GM21576 (cell line): Measurements from ENCODE around the gene CD300E.

Experiments used
- ATAC-seq: cut with Tn5 transposase; IDR thresholded peaks from one replicate; pipeline ENCODE4 v1.9.1; 2021; ENCODE audit warnings: mild to moderate bottlenecking, moderate library complexity; ENCODE audit not compliant: unreplicated experiment

CD300E gene

GRCh38 chr17:74623693-74624093 is at the start of gene CD300E:
CD300E (minus strand) TSS chr17:74623738; CDS start chr17:74623621, 117 bp downstream.
- no peak for ATAC-seq

GRCh38 chr17:74671031-74671771 is 47.7 kb upstream of the CD300E start:
- ATAC-seq: no peak

- no peak for ATAC-seq
Measured at GRCh38 chr17:74670329-74670728, 46.8 kb upstream of the CD300E start.

- ATAC-seq: no peak
Measured at GRCh38 chr17:74663561-74663960, 40.0 kb upstream of the CD300E start.

- no peak for ATAC-seq
Measured at GRCh38 chr17:74659889-74660288, 36.4 kb upstream of the CD300E start.

GRCh38 chr17:74658620-74659019 is 35.1 kb upstream of the CD300E start:
- no peak for ATAC-seq

GRCh38 chr17:74654742-74655141 is 31.2 kb upstream of the CD300E start:
- no peak for ATAC-seq

GRCh38 chr17:74652020-74652419 is 28.5 kb upstream of the CD300E start:
- no peak for ATAC-seq

GRCh38 chr17:74649909-74650308 is 26.4 kb upstream of the CD300E start:
- no peak for ATAC-seq

- ATAC-seq: no peak
Measured at GRCh38 chr17:74647871-74648672, 24.5 kb upstream of the CD300E start.

- no peak for ATAC-seq
Measured at GRCh38 chr17:74646231-74646630, 22.7 kb upstream of the CD300E start.

- no peak for ATAC-seq
Measured at GRCh38 chr17:74645010-74645409, 21.5 kb upstream of the CD300E start.

- ATAC-seq: no peak
Measured at GRCh38 chr17:74644419-74644818, 20.9 kb upstream of the CD300E start.

- ATAC-seq: no peak
Measured at GRCh38 chr17:74643826-74644225, 20.3 kb upstream of the CD300E start.

- ATAC-seq: no peak
Measured at GRCh38 chr17:74642995-74643394, 19.5 kb upstream of the CD300E start.

GRCh38 chr17:74642556-74642955 is 19.0 kb upstream of the CD300E start:
- ATAC-seq: no peak

- no peak for ATAC-seq
Measured at GRCh38 chr17:74641958-74642298, 18.4 kb upstream of the CD300E start.

GRCh38 chr17:74641224-74641957 is 17.9 kb upstream of the CD300E start:
- no peak for ATAC-seq

- ATAC-seq: no peak
Measured at GRCh38 chr17:74639704-74640151, 16.2 kb upstream of the CD300E start.

- ATAC-seq: no peak
Measured at GRCh38 chr17:74637926-74638325, 14.4 kb upstream of the CD300E start.

- ATAC-seq: no peak
Measured at GRCh38 chr17:74637265-74637664, 13.7 kb upstream of the CD300E start.
